Sigmoid colon (tissue), 4 donors: ENCODE data around the gene SNX5.

Source experiments
- CTCF ChIP-seq, 4 experiments: fragments of 450-650 bp in 3 of 4; fragments of 200-600 bp in 1 of 4; IDR thresholded peaks; one replicate each; pipeline ENCODE4 v1.5.1; 2016 to 2019; ENCODE audit warnings: antibody characterized with exemption in 4 of 4, mild to moderate bottlenecking in 3 of 4, moderate library complexity in 2 of 4
- POLR2A ChIP-seq, 2 donors: fragments of 450-650 bp; IDR thresholded peaks; one replicate each; pipeline ENCODE4 v1.6.1; 2016; ENCODE audit warnings: antibody characterized with exemption in 2 of 2, mild to moderate bottlenecking in 2 of 2, moderate library complexity in 2 of 2
- POLR2AphosphoS5 ChIP-seq, 4 donors: sonication (generic); formaldehyde crosslinking; IDR thresholded peaks; one replicate each; pipeline ENCODE4 v1.6.1; 2017; ENCODE audit warnings: antibody characterized with exemption in 4 of 4

- no peak for TF ChIP-seq POLR2AphosphoS5 (IDR thresholded peaks at IDR 0.05)
- no peak for TF ChIP-seq CTCF (IDR thresholded peaks at IDR 0.05)
- TF ChIP-seq POLR2A (IDR thresholded peaks at IDR 0.05): no peak
These were observed 40.5 kb upstream of the SNX5 start for GRCh38 chr20:18009116-18009515.
